ENCODE results near the gene FMNL1. TPM values are rescaled to one million over a fixed set of nuclear protein-coding genes. Genes with fewer than 3 reads are reported as not detected.

The FMNL1 gene
- polyA plus RNA-seq, 2 donors, result 4.3 to 5.2 TPM

- H3K27me3 ChIP-seq (ENCODE audit: control insufficient read depth in 1 of 2, insufficient read depth in 2 of 2, low read length in 2 of 2), result no peaks in the 10 kb centered on the region
- H3K27ac ChIP-seq (ENCODE audit: low read depth in 2 of 2, low read length in 1 of 2), result peak overlapping the region; percentile 70 to 80
- H3K36me3 ChIP-seq (ENCODE audit: control insufficient read depth in 2 of 2, insufficient read depth in 2 of 2, low read length in 1 of 2), result peaks cover 4 to 32% of the 10 kb centered on the region in 2 donors
- peaks cover 20 to 55% of the 10 kb centered on the region in 2 donors for H3K4me1 ChIP-seq (ENCODE audit: control insufficient read depth in 2 of 2, insufficient read depth in 2 of 2, low read length in 1 of 2)
- H3K4me3 ChIP-seq (ENCODE audit: low read depth in 1 of 2, low read length in 2 of 2), result no peak overlapping the region
- 40 to 44% methylated on average over 10 of the region's 10 CpGs for WGBS, 2 donors
- H3K9me3 ChIP-seq (ENCODE audit: control insufficient read depth in 2 of 2, insufficient read depth in 1 of 2, low read depth in 1 of 2, low read length in 1 of 2), result no peaks in the 10 kb centered on the region
These were observed 67.1 kb downstream of the FMNL1 start for GRCh38 chr17:45288825-45289224.

GRCh38 chr17:45289301-45290268, 67.9 kb downstream of the FMNL1 start:
- H3K4me3 ChIP-seq (ENCODE audit: low read depth in 1 of 2, low read length in 2 of 2), result no peak overlapping the region
- H3K4me1 ChIP-seq (ENCODE audit: control insufficient read depth in 2 of 2, insufficient read depth in 2 of 2, low read length in 1 of 2), result peaks cover 21 to 56% of the 10 kb centered on the region in 2 donors
- no peaks in the 10 kb centered on the region for H3K27me3 ChIP-seq (ENCODE audit: control insufficient read depth in 1 of 2, insufficient read depth in 2 of 2, low read length in 2 of 2)
- H3K27ac ChIP-seq (ENCODE audit: low read depth in 2 of 2, low read length in 1 of 2), result peak overlapping the region; percentile 80 to 84
- WGBS, 2 donors, result 60 to 62% methylated on average over 15 of the region's 15 CpGs
- H3K36me3 ChIP-seq (ENCODE audit: control insufficient read depth in 2 of 2, insufficient read depth in 2 of 2, low read length in 1 of 2), result peaks cover 0 to 26% of the 10 kb centered on the region in 2 donors
- no peaks in the 10 kb centered on the region for H3K9me3 ChIP-seq (ENCODE audit: control insufficient read depth in 2 of 2, insufficient read depth in 1 of 2, low read depth in 1 of 2, low read length in 1 of 2)

GRCh38 chr17:45290269-45290765, 68.6 kb downstream of the FMNL1 start:
- Histone ChIP-seq H3K9me3 (ENCODE audit: control insufficient read depth in 2 of 2, insufficient read depth in 1 of 2, low read depth in 1 of 2, low read length in 1 of 2) (no peaks in the 10 kb centered on the region), H3K27ac (ENCODE audit: low read depth in 2 of 2, low read length in 1 of 2) (peak overlapping the region; percentile 38 to 84), H3K4me1 (ENCODE audit: control insufficient read depth in 2 of 2, insufficient read depth in 2 of 2, low read length in 1 of 2) (peaks cover 21 to 53% of the 10 kb centered on the region in 2 donors), H3K36me3 (ENCODE audit: control insufficient read depth in 2 of 2, insufficient read depth in 2 of 2, low read length in 1 of 2) (peaks cover 0 to 21% of the 10 kb centered on the region in 2 donors), H3K27me3 (ENCODE audit: control insufficient read depth in 1 of 2, insufficient read depth in 2 of 2, low read length in 2 of 2) (no peaks in the 10 kb centered on the region), H3K4me3 (ENCODE audit: low read depth in 1 of 2, low read length in 2 of 2) (no peak overlapping the region)
- 65 to 71% methylated on average over 11 of the region's 11 CpGs for WGBS, 2 donors

GRCh38 chr17:45291171-45291805, 69.6 kb downstream of the FMNL1 start:
- H3K9me3 ChIP-seq (ENCODE audit: control insufficient read depth in 2 of 2, insufficient read depth in 1 of 2, low read depth in 1 of 2, low read length in 1 of 2), result no peaks in the 10 kb centered on the region
- no peaks in the 10 kb centered on the region for H3K27me3 ChIP-seq (ENCODE audit: control insufficient read depth in 1 of 2, insufficient read depth in 2 of 2, low read length in 2 of 2)
- WGBS, 2 donors, result 38% methylated on average over 5 of the region's 5 CpGs
- no peak overlapping the region for H3K4me3 ChIP-seq (ENCODE audit: low read depth in 1 of 2, low read length in 2 of 2)
- peaks cover 23 to 56% of the 10 kb centered on the region in 2 donors for H3K4me1 ChIP-seq (ENCODE audit: control insufficient read depth in 2 of 2, insufficient read depth in 2 of 2, low read length in 1 of 2)
- peak overlapping the region; percentile 66 to 84 for H3K27ac ChIP-seq (ENCODE audit: low read depth in 2 of 2, low read length in 1 of 2)
- peaks cover 0 to 17% of the 10 kb centered on the region in 2 donors for H3K36me3 ChIP-seq (ENCODE audit: control insufficient read depth in 2 of 2, insufficient read depth in 2 of 2, low read length in 1 of 2)

- Histone ChIP-seq H3K4me3 (ENCODE audit: low read depth in 1 of 2, low read length in 2 of 2) (no peak overlapping the region), H3K27me3 (ENCODE audit: control insufficient read depth in 1 of 2, insufficient read depth in 2 of 2, low read length in 2 of 2) (no peaks in the 10 kb centered on the region), H3K4me1 (ENCODE audit: control insufficient read depth in 2 of 2, insufficient read depth in 2 of 2, low read length in 1 of 2) (peaks cover 23 to 56% of the 10 kb centered on the region in 2 donors), H3K27ac (ENCODE audit: low read depth in 2 of 2, low read length in 1 of 2) (peak overlapping the region; percentile 74 to 81), H3K9me3 (ENCODE audit: control insufficient read depth in 2 of 2, insufficient read depth in 1 of 2, low read depth in 1 of 2, low read length in 1 of 2) (no peaks in the 10 kb centered on the region), H3K36me3 (ENCODE audit: control insufficient read depth in 2 of 2, insufficient read depth in 2 of 2, low read length in 1 of 2) (peaks cover 0 to 3% of the 10 kb centered on the region in 2 donors)
- WGBS, 2 donors, result 59 to 62% methylated on average over 12 of the region's 12 CpGs
These were observed 71.2 kb downstream of the FMNL1 start for GRCh38 chr17:45292696-45293412.

- Histone ChIP-seq H3K4me3 (ENCODE audit: low read depth in 1 of 2, low read length in 2 of 2) (no peak overlapping the region), H3K9me3 (ENCODE audit: control insufficient read depth in 2 of 2, insufficient read depth in 1 of 2, low read depth in 1 of 2, low read length in 1 of 2) (no peaks in the 10 kb centered on the region), H3K27me3 (ENCODE audit: control insufficient read depth in 1 of 2, insufficient read depth in 2 of 2, low read length in 2 of 2) (no peaks in the 10 kb centered on the region), H3K36me3 (ENCODE audit: control insufficient read depth in 2 of 2, insufficient read depth in 2 of 2, low read length in 1 of 2) (peaks cover 0 to 4% of the 10 kb centered on the region in 2 donors), H3K4me1 (ENCODE audit: control insufficient read depth in 2 of 2, insufficient read depth in 2 of 2, low read length in 1 of 2) (peaks cover 23 to 53% of the 10 kb centered on the region in 2 donors), H3K27ac (ENCODE audit: low read depth in 2 of 2, low read length in 1 of 2) (peak overlapping the region; percentile 74 to 81)
- 23 to 26% methylated on average over 10 of the region's 10 CpGs for WGBS, 2 donors
These were observed 71.9 kb downstream of the FMNL1 start for GRCh38 chr17:45293413-45294211.

- peaks cover 23 to 49% of the 10 kb centered on the region in 2 donors for H3K4me1 ChIP-seq (ENCODE audit: control insufficient read depth in 2 of 2, insufficient read depth in 2 of 2, low read length in 1 of 2)
These were observed 72.8 kb downstream of the FMNL1 start for GRCh38 chr17:45294506-45294905.

GRCh38 chr17:45296003-45296832, 74.5 kb downstream of the FMNL1 start:
- 65 to 79% methylated on average over 7 of the region's 7 CpGs for WGBS, 2 donors
- Histone ChIP-seq H3K27me3 (ENCODE audit: control insufficient read depth in 1 of 2, insufficient read depth in 2 of 2, low read length in 2 of 2) (no peaks in the 10 kb centered on the region), H3K9me3 (ENCODE audit: control insufficient read depth in 2 of 2, insufficient read depth in 1 of 2, low read depth in 1 of 2, low read length in 1 of 2) (no peaks in the 10 kb centered on the region), H3K4me3 (ENCODE audit: low read depth in 1 of 2, low read length in 2 of 2) (no peak overlapping the region), H3K27ac (ENCODE audit: low read depth in 2 of 2, low read length in 1 of 2) (peak overlapping the region; percentile 44 to 57), H3K4me1 (ENCODE audit: control insufficient read depth in 2 of 2, insufficient read depth in 2 of 2, low read length in 1 of 2) (peaks cover 14 to 37% of the 10 kb centered on the region in 2 donors), H3K36me3 (ENCODE audit: control insufficient read depth in 2 of 2, insufficient read depth in 2 of 2, low read length in 1 of 2) (peaks cover 0 to 4% of the 10 kb centered on the region in 2 donors)

More at GRCh38 chr17:45294506-45294905, 72.8 kb downstream of the FMNL1 start:
- Histone ChIP-seq H3K27me3 (ENCODE audit: control insufficient read depth in 1 of 2, insufficient read depth in 2 of 2, low read length in 2 of 2) (no peaks in the 10 kb centered on the region), H3K4me3 (ENCODE audit: low read depth in 1 of 2, low read length in 2 of 2) (no peak overlapping the region), H3K9me3 (ENCODE audit: control insufficient read depth in 2 of 2, insufficient read depth in 1 of 2, low read depth in 1 of 2, low read length in 1 of 2) (no peaks in the 10 kb centered on the region), H3K27ac (ENCODE audit: low read depth in 2 of 2, low read length in 1 of 2) (peak overlapping the region; percentile 74 to 81), H3K36me3 (ENCODE audit: control insufficient read depth in 2 of 2, insufficient read depth in 2 of 2, low read length in 1 of 2) (peaks cover 0 to 4% of the 10 kb centered on the region in 2 donors)
- 23 to 25% methylated on average over 3 of the region's 3 CpGs for WGBS, 2 donors
